ENCODE measurements around the gene MAD1L1.

- TF ChIP-seq POLR2A (IDR thresholded peaks at IDR 0.05; ENCODE audit: low read depth, low read length), result no peak
- no peak for TF ChIP-seq CTCF (conservative IDR thresholded peaks at IDR 0.05; ENCODE audit: low read depth, low read length)
These were observed 158.1 kb downstream of the MAD1L1 start for GRCh38 chr7:2074691-2075090.
